GM23338 (cell line): ENCODE data around the gene KRTAP4-3. TPM values are rescaled to one million over a fixed set of nuclear protein-coding genes. Genes with fewer than 3 reads are reported as not detected.
A peak's percentile ranks its signal among the peaks of the same experiment; 100 is the strongest.

Experiments used
- ATAC-seq: fragments of 200-7000 bp; cut with Tn5 transposase; 3 replicates; pipeline ENCODE4 v1.9.1; 2020
- DNase-seq: peaks from one replicate; pipeline ENCODE4 v3.0.0-alpha.2; 2015; ENCODE audit warnings: low spot score
- H2AFZ ChIP-seq: fragments of 200-600 bp; sonication (generic); 2 replicates; pipeline ENCODE4 v1.8.0; 2016; ENCODE audit warnings: antibody characterized with exemption, mild to moderate bottlenecking, moderate library complexity
- H3F3A ChIP-seq: fragments of 200-600 bp; sonication (generic); replicated peaks from 2 replicates; pipeline ENCODE4 v1.8.0; 2017; ENCODE audit warnings: antibody characterized with exemption, mixed run types, low read depth
- H3K27ac ChIP-seq: fragments of 200-600 bp; sonication (generic); 2 replicates; pipeline ENCODE4 v1.6.1; 2016; ENCODE audit warnings: low read depth
- H3K27me3 ChIP-seq: fragments of 200-600 bp; sonication (generic); 2 replicates; pipeline ENCODE4 v1.8.0; 2016; ENCODE audit warnings: mild to moderate bottlenecking, mixed run types, moderate library complexity; ENCODE audit not compliant: insufficient read depth
- H3K36me3 ChIP-seq: fragments of 200-600 bp; sonication (generic); 2 replicates; pipeline ENCODE4 v1.8.0; 2016; ENCODE audit warnings: mild to moderate bottlenecking; ENCODE audit not compliant: insufficient read depth
- H3K4me1 ChIP-seq: fragments of 200-600 bp; sonication (generic); 2 replicates; pipeline ENCODE4 v1.8.0; 2016; ENCODE audit warnings: mild to moderate bottlenecking, moderate library complexity; ENCODE audit not compliant: insufficient read depth
- H3K4me2 ChIP-seq: fragments of 200-600 bp; sonication (generic); 2 replicates; pipeline ENCODE4 v1.7.1; 2017; ENCODE audit warnings: mixed run types
- H3K4me3 ChIP-seq: fragments of 200-600 bp; sonication (generic); 2 replicates; pipeline ENCODE4 v1.6.1; 2016; ENCODE audit warnings: mixed run types
- H3K79me2 ChIP-seq: fragments of 200-600 bp; sonication (generic); replicated peaks from 2 replicates; pipeline ENCODE4 v1.8.0; 2017; ENCODE audit warnings: mild to moderate bottlenecking; ENCODE audit not compliant: insufficient read depth
- H3K9me2 ChIP-seq: fragments of 200-600 bp; sonication (generic); 2 replicates; pipeline ENCODE4 v1.8.0; 2017; ENCODE audit not compliant: insufficient read depth
- H4K20me1 ChIP-seq: fragments of 200-600 bp; sonication (generic); replicated peaks from 2 replicates; pipeline ENCODE4 v1.8.0; 2017; ENCODE audit warnings: mild to moderate bottlenecking; ENCODE audit not compliant: insufficient read depth
- H3K27ac Mint-ChIP-seq: 2 replicates; pipeline ENCODE4 v1.8.0; 2020; ENCODE audit warnings: inconsistent platforms, mild to moderate bottlenecking, moderate library complexity, mixed read lengths
- H3K27me3 Mint-ChIP-seq: 3 replicates; pipeline ENCODE4 v1.8.0; 2022; ENCODE audit warnings: low read depth, mild to moderate bottlenecking, moderate library complexity, mixed read lengths, inconsistent platforms; ENCODE audit not compliant: insufficient read depth, poor library complexity
- H3K36me3 Mint-ChIP-seq: 3 replicates; pipeline ENCODE4 v1.8.0; 2021; ENCODE audit warnings: low read depth, mild to moderate bottlenecking, inconsistent platforms, moderate library complexity, mixed read lengths
- H3K4me1 Mint-ChIP-seq: 3 replicates; pipeline ENCODE4 v1.8.0; 2020; ENCODE audit warnings: mild to moderate bottlenecking, inconsistent platforms, mixed read lengths
- H3K4me3 Mint-ChIP-seq: 3 replicates; pipeline ENCODE4 v1.8.0; 2021; ENCODE audit warnings: moderate library complexity, mild to moderate bottlenecking, inconsistent platforms, mixed read lengths
- H3K9me3 Mint-ChIP-seq: 3 replicates; pipeline ENCODE4 v1.8.0; 2020; ENCODE audit warnings: moderate library complexity, mild to moderate bottlenecking, inconsistent platforms, mixed read lengths
- CREB1 ChIP-seq: fragments of 250-450 bp; sonication (Bioruptor Pico); IDR thresholded peaks from 2 replicates; pipeline ENCODE4 v1.5.0; 2020; ENCODE audit warnings: low read depth, mild to moderate bottlenecking, moderate library complexity
- EZH2 ChIP-seq: fragments of 200-600 bp; sonication (generic); IDR thresholded peaks from one replicate; pipeline ENCODE4 v1.8.0; 2017; ENCODE audit warnings: antibody characterized with exemption, mild to moderate bottlenecking, low read depth; ENCODE audit not compliant: unreplicated experiment
- EZH2phosphoT487 ChIP-seq: fragments of 200-600 bp; sonication (generic); IDR thresholded peaks from one replicate; pipeline ENCODE4 v1.8.1; 2018; ENCODE audit warnings: antibody characterized with exemption; ENCODE audit not compliant: unreplicated experiment
- JUNB ChIP-seq: IDR thresholded peaks from one replicate; pipeline ENCODE4 v1.6.1; 2016; ENCODE audit warnings: antibody characterized with exemption; ENCODE audit not compliant: unreplicated experiment
- NANOG ChIP-seq: IDR thresholded peaks from 2 replicates; pipeline ENCODE4 v1.6.1; 2016; ENCODE audit warnings: antibody characterized with exemption, borderline replicate concordance
- POLR2AphosphoS5 ChIP-seq: IDR thresholded peaks from 2 replicates; pipeline ENCODE4 v1.6.1; 2016; ENCODE audit warnings: antibody characterized with exemption, low read depth
- STAT1 ChIP-seq: IDR thresholded peaks from one replicate; pipeline ENCODE4 v1.6.1; 2016; ENCODE audit warnings: antibody characterized with exemption; ENCODE audit not compliant: unreplicated experiment
- ZNF114 ChIP-seq: fragments of 250-450 bp; sonication (Bioruptor Pico); IDR thresholded peaks from 2 replicates; pipeline ENCODE4 v1.5.0; 2020; ENCODE audit warnings: mild to moderate bottlenecking, moderate library complexity
- ZNF331 ChIP-seq: fragments of 250-450 bp; sonication (Bioruptor Pico); IDR thresholded peaks from 2 replicates; pipeline ENCODE4 v1.5.0; 2020; ENCODE audit warnings: low read depth, mild to moderate bottlenecking, moderate library complexity
- polyA plus RNA-seq: library from polyadenylated mRNA; unstranded; fragments of >200 nt; fragmentation: Nextera tagmentation; extraction: Ambion mirVana; gene quantifications from 2 replicates; pipeline ENCODE4 v1.2.1, GENCODE V29; 2016
- total RNA-seq: library from RNA; depleted of rRNA; stranded (reverse); fragments of >200 nt; shearing (Covaris generic); gene quantifications from 2 replicates; pipeline ENCODE4 v1.2.3, GENCODE V29; 2014
- TF ChIP-seq, protein P1 (sequence below): IDR thresholded peaks from 2 replicates; pipeline ENCODE4 v1.6.1; 2016; ENCODE audit warnings: antibody characterized with exemption
- TF ChIP-seq, protein P2 (sequence below): IDR thresholded peaks from one replicate; pipeline ENCODE4 v1.6.1; 2018; ENCODE audit warnings: antibody characterized with exemption; ENCODE audit not compliant: unreplicated experiment
- TF ChIP-seq, protein P3 (sequence below), 2 experiments: fragments of 200-600 bp in 1 of 2; sonication (generic) in 1 of 2; conservative IDR thresholded peaks; 2 replicates each; pipeline versions ENCODE4 v1.5.1 to v1.6.1; 2016 to 2017; ENCODE audit warnings: antibody characterized with exemption in 2 of 2, low read depth in 2 of 2, mild to moderate bottlenecking in 2 of 2, moderate library complexity in 1 of 2
- TF ChIP-seq, protein P4 (sequence below): fragments of 250-450 bp; sonication (Bioruptor Pico); IDR thresholded peaks from 2 replicates; pipeline ENCODE4 v1.5.0; 2020; ENCODE audit warnings: mild to moderate bottlenecking, moderate library complexity

The KRTAP4-3 gene
- total and polyA plus RNA-seq, 2 experiments from 2014 or later = not detected

DNA sequence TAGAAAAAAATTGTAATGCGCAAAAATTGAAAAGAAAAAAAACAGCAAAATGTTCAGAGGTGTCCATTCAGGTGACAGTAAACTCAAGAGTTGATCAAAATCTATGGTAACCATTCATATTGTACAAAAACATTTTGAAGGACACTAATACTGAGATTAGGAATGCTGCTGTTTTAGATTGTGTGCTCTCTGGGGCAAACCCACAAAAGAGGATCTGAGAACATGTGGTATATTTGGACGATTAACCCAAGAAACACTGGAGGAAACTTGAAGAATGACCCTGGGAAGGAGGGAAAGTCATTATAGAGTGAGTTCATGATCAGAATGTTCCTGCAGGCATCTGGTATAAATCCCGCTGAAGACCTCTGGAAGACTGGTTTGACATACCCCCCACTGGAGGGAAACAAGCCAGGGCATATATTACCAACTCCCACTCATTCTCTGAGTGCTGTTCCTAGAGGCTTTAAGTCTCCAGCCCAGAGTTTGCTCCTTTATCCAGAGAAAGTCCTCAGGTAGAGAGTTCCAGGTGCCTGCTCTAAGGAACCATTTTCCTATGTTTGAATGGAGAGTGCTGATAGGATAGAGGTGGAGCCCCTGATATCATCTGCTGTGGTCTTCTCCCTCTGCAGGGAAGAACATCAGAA is 8.8 kb upstream of the KRTAP4-3 start (continued):
- no peak for TF ChIP-seq NANOG

DNA sequence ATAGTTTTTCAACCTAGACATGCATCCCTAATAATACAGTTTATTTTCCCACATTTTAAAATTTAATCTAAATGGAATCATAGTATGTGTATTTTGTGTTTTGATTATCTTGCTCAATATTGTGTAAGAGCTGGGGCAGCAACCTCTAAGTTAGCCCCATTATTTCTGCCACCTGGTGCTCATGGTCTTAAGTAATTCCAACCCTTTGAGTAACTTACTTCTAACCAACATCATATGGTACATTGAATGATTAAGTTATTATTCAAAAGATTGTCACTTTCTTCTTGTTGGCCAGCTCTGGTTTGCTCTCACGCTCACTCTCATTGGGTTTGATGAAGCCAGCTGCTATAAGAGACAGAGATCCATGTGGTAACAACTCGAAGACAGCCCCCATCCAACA is 3.9 kb upstream of the KRTAP4-3 start:
- Histone ChIP-seq H3K4me1 (no peaks in the 10 kb centered on the region), H3K4me2 (no peak overlapping the region), H3K79me2 (no peaks in the 10 kb centered on the region), H3F3A (no peaks in the 10 kb centered on the region), H3K4me3 (no peak overlapping the region), H3K27me3 (no peaks in the 10 kb centered on the region), H3K27ac (no peak overlapping the region), H2AFZ (0 out of 2 replicates have a peak overlapping the region, but pooled peaks have one; percentile 65), H3K36me3 (no peaks in the 10 kb centered on the region), H4K20me1 (no peaks in the 10 kb centered on the region; the same call in 1 of the 2 replicates), H3K9me2 (no peaks in the 10 kb centered on the region)
- Mint-ChIP-seq H3K4me1 (peaks cover 2% of the 10 kb centered on the region; the same call in 1 of the 3 replicates), H3K27ac (no peak overlapping the region), H3K27me3 (peaks cover 2% of the 10 kb centered on the region), H3K4me3 (no peak overlapping the region), H3K9me3 (no peaks in the 10 kb centered on the region; the same call in 2 of the 3 replicates), H3K36me3 (no peaks in the 10 kb centered on the region)
- TF ChIP-seq, protein P1, sequence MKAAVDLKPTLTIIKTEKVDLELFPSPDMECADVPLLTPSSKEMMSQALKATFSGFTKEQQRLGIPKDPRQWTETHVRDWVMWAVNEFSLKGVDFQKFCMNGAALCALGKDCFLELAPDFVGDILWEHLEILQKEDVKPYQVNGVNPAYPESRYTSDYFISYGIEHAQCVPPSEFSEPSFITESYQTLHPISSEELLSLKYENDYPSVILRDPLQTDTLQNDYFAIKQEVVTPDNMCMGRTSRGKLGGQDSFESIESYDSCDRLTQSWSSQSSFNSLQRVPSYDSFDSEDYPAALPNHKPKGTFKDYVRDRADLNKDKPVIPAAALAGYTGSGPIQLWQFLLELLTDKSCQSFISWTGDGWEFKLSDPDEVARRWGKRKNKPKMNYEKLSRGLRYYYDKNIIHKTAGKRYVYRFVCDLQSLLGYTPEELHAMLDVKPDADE = no peak
- TF ChIP-seq STAT1 = no peak
- TF ChIP-seq, protein P2, sequence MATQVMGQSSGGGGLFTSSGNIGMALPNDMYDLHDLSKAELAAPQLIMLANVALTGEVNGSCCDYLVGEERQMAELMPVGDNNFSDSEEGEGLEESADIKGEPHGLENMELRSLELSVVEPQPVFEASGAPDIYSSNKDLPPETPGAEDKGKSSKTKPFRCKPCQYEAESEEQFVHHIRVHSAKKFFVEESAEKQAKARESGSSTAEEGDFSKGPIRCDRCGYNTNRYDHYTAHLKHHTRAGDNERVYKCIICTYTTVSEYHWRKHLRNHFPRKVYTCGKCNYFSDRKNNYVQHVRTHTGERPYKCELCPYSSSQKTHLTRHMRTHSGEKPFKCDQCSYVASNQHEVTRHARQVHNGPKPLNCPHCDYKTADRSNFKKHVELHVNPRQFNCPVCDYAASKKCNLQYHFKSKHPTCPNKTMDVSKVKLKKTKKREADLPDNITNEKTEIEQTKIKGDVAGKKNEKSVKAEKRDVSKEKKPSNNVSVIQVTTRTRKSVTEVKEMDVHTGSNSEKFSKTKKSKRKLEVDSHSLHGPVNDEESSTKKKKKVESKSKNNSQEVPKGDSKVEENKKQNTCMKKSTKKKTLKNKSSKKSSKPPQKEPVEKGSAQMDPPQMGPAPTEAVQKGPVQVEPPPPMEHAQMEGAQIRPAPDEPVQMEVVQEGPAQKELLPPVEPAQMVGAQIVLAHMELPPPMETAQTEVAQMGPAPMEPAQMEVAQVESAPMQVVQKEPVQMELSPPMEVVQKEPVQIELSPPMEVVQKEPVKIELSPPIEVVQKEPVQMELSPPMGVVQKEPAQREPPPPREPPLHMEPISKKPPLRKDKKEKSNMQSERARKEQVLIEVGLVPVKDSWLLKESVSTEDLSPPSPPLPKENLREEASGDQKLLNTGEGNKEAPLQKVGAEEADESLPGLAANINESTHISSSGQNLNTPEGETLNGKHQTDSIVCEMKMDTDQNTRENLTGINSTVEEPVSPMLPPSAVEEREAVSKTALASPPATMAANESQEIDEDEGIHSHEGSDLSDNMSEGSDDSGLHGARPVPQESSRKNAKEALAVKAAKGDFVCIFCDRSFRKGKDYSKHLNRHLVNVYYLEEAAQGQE = no peak
- TF ChIP-seq EZH2 = no peak
- TF ChIP-seq, protein P3, sequence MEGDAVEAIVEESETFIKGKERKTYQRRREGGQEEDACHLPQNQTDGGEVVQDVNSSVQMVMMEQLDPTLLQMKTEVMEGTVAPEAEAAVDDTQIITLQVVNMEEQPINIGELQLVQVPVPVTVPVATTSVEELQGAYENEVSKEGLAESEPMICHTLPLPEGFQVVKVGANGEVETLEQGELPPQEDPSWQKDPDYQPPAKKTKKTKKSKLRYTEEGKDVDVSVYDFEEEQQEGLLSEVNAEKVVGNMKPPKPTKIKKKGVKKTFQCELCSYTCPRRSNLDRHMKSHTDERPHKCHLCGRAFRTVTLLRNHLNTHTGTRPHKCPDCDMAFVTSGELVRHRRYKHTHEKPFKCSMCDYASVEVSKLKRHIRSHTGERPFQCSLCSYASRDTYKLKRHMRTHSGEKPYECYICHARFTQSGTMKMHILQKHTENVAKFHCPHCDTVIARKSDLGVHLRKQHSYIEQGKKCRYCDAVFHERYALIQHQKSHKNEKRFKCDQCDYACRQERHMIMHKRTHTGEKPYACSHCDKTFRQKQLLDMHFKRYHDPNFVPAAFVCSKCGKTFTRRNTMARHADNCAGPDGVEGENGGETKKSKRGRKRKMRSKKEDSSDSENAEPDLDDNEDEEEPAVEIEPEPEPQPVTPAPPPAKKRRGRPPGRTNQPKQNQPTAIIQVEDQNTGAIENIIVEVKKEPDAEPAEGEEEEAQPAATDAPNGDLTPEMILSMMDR (conservative IDR thresholded peaks at IDR 0.05; ENCODE audit: low read depth in 2 of 2) = no peak
- TF ChIP-seq ZNF331 (CRISPR knock-in tag) = no peak
- no peak for TF ChIP-seq JUNB
- TF ChIP-seq, protein P4, sequence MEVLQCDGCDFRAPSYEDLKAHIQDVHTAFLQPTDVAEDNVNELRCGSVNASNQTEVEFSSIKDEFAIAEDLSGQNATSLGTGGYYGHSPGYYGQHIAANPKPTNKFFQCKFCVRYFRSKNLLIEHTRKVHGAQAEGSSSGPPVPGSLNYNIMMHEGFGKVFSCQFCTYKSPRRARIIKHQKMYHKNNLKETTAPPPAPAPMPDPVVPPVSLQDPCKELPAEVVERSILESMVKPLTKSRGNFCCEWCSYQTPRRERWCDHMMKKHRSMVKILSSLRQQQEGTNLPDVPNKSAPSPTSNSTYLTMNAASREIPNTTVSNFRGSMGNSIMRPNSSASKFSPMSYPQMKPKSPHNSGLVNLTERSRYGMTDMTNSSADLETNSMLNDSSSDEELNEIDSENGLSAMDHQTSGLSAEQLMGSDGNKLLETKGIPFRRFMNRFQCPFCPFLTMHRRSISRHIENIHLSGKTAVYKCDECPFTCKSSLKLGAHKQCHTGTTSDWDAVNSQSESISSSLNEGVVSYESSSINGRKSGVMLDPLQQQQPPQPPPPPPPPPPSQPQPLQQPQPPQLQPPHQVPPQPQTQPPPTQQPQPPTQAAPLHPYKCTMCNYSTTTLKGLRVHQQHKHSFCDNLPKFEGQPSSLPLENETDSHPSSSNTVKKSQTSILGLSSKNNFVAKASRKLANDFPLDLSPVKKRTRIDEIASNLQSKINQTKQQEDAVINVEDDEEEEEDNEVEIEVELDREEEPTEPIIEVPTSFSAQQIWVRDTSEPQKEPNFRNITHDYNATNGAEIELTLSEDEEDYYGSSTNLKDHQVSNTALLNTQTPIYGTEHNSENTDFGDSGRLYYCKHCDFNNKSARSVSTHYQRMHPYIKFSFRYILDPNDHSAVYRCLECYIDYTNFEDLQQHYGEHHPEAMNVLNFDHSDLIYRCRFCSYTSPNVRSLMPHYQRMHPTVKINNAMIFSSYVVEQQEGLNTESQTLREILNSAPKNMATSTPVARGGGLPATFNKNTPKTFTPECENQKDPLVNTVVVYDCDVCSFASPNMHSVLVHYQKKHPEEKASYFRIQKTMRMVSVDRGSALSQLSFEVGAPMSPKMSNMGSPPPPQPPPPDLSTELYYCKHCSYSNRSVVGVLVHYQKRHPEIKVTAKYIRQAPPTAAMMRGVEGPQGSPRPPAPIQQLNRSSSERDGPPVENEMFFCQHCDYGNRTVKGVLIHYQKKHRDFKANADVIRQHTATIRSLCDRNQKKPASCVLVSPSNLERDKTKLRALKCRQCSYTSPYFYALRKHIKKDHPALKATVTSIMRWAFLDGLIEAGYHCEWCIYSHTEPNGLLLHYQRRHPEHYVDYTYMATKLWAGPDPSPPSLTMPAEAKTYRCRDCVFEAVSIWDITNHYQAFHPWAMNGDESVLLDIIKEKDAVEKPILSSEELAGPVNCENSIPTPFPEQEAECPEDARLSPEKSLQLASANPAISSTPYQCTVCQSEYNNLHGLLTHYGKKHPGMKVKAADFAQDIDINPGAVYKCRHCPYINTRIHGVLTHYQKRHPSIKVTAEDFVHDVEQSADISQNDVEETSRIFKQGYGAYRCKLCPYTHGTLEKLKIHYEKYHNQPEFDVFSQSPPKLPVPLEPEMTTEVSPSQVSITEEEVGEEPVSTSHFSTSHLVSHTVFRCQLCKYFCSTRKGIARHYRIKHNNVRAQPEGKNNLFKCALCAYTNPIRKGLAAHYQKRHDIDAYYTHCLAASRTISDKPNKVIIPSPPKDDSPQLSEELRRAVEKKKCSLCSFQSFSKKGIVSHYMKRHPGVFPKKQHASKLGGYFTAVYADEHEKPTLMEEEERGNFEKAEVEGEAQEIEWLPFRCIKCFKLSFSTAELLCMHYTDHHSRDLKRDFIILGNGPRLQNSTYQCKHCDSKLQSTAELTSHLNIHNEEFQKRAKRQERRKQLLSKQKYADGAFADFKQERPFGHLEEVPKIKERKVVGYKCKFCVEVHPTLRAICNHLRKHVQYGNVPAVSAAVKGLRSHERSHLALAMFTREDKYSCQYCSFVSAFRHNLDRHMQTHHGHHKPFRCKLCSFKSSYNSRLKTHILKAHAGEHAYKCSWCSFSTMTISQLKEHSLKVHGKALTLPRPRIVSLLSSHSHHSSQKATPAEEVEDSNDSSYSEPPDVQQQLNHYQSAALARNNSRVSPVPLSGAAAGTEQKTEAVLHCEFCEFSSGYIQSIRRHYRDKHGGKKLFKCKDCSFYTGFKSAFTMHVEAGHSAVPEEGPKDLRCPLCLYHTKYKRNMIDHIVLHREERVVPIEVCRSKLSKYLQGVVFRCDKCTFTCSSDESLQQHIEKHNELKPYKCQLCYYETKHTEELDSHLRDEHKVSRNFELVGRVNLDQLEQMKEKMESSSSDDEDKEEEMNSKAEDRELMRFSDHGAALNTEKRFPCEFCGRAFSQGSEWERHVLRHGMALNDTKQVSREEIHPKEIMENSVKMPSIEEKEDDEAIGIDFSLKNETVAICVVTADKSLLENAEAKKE (CRISPR knock-in tag) = no peak
- TF ChIP-seq ZNF114 (CRISPR knock-in tag) = no peak
- no peak for TF ChIP-seq POLR2AphosphoS5
- TF ChIP-seq CREB1 (CRISPR knock-in tag) = no peak
- TF ChIP-seq NANOG = no peak
- TF ChIP-seq EZH2phosphoT487 = no peak
- ATAC-seq = no peak
- DNase-seq = no peak
